CD4-positive, alpha-beta T cell treated with Interleukin-1 beta for 1 hour (primary cell): Measurements from ENCODE around the gene CDH15.

Experiments used
- DNase-seq, 2 donors: peaks; one replicate each; pipeline ENCODE4 v3.0.0-alpha.2; 2020 to 2022

Gene CDH15

GRCh38 chr16:89171216-89172170 is at the start of gene CDH15:
TSS of gene CDH15 (plus strand) at chr16:89171748. CDS start at chr16:89171832, 84 bp downstream.
- peak; percentile 96 to 98 for DNase-seq

- DNase-seq: peak; percentile 71 to 79
These were observed 49.2 kb upstream of the CDH15 start for GRCh38 chr16:89122322-89122851.

- no peak for DNase-seq
These were observed 48.3 kb upstream of the CDH15 start for GRCh38 chr16:89123001-89123830.

- DNase-seq: no peak
These were observed 47.8 kb upstream of the CDH15 start for GRCh38 chr16:89123831-89124100.

GRCh38 chr16:89129378-89129777 is 42.2 kb upstream of the CDH15 start:
- no peak for DNase-seq

- DNase-seq: no peak
These were observed 41.1 kb upstream of the CDH15 start for GRCh38 chr16:89130448-89130847.

- DNase-seq: no peak
These were observed 39.8 kb upstream of the CDH15 start for GRCh38 chr16:89131783-89132182.

GRCh38 chr16:89132194-89133005 is 39.1 kb upstream of the CDH15 start:
- no peak for DNase-seq

- DNase-seq: no peak
These were observed 38.0 kb upstream of the CDH15 start for GRCh38 chr16:89133457-89134127.

GRCh38 chr16:89134269-89134668 is 37.3 kb upstream of the CDH15 start:
- no peak for DNase-seq

GRCh38 chr16:89135166-89135565 is 36.4 kb upstream of the CDH15 start:
- DNase-seq: no peak

GRCh38 chr16:89135971-89136765 is 35.4 kb upstream of the CDH15 start:
- DNase-seq: no peak

GRCh38 chr16:89136931-89137330 is 34.6 kb upstream of the CDH15 start:
- no peak for DNase-seq

- DNase-seq: no peak
These were observed 33.7 kb upstream of the CDH15 start for GRCh38 chr16:89137666-89138512.

- DNase-seq: no peak
These were observed 33.1 kb upstream of the CDH15 start for GRCh38 chr16:89138513-89138795.

- no peak for DNase-seq
These were observed 32.6 kb upstream of the CDH15 start for GRCh38 chr16:89138843-89139520.

- no peak for DNase-seq
These were observed 31.6 kb upstream of the CDH15 start for GRCh38 chr16:89139907-89140361.

GRCh38 chr16:89140401-89140800 is 31.1 kb upstream of the CDH15 start:
- no peak for DNase-seq

- no peak for DNase-seq
These were observed 30.3 kb upstream of the CDH15 start for GRCh38 chr16:89140981-89141883.
